CD4-positive, alpha-beta T cell (primary cell): ENCODE measurements around the gene GAS6. TPM values are rescaled to one million over a fixed set of nuclear protein-coding genes. Genes with fewer than 3 reads are reported as not detected.

ENCODE experiments used
- ATAC-seq: fragments of 200-7000 bp; cut with Tn5 transposase; one replicate; pipeline ENCODE4 v1.10.0; 2022; ENCODE audit warnings: mild to moderate bottlenecking; ENCODE audit not compliant: poor library complexity
- CTCF ChIA-PET: fragments of 350-600 bp; sonication (Branson Sonifier 250); formaldehyde crosslinking; loops from one replicate; lab custom pipeline; 2021; ENCODE audit warnings: antibody characterized with exemption, inconsistent platforms; lab: Charles Lee
- POLR2A ChIA-PET: fragments of 350-600 bp; sonication (Branson Sonifier 250); formaldehyde crosslinking; loops from one replicate; lab custom pipeline; 2021; ENCODE audit warnings: antibody characterized with exemption, inconsistent platforms; lab: Charles Lee
- DNase-seq, 14 experiments: peaks; one replicate each; pipeline ENCODE4 v3.0.0-alpha.2; 2013 to 2020; ENCODE audit warnings: mixed read lengths in 2 of 14
- H3K27ac ChIP-seq, 2 donors: one replicate each; pipeline versions ENCODE4 v1.5.1 to v1.7.0; 2013; ENCODE audit warnings: low read length in 2 of 2, low read depth in 1 of 2, mild to moderate bottlenecking in 1 of 2
- H3K27me3 ChIP-seq, 2 experiments: 1 replicate in 1 of 2; 2 replicates in 1 of 2; pipeline versions ENCODE4 v1.6.1 to v1.7.0; 2013; ENCODE audit warnings: low read length in 2 of 2, control low read depth in 1 of 2, mild to moderate bottlenecking in 1 of 2, moderate library complexity in 1 of 2; ENCODE audit not compliant: insufficient read depth in 2 of 2, control insufficient read depth in 1 of 2
- H3K36me3 ChIP-seq: one replicate; pipeline ENCODE4 v1.6.1; 2013; ENCODE audit warnings: low read length, control low read depth; ENCODE audit not compliant: insufficient read depth
- H3K4me1 ChIP-seq: one replicate; pipeline ENCODE4 v1.6.1; 2013; ENCODE audit warnings: low read length, control low read depth; ENCODE audit not compliant: insufficient read depth
- H3K4me3 ChIP-seq: one replicate; pipeline ENCODE4 v1.5.1; 2013; ENCODE audit warnings: mild to moderate bottlenecking, low read length, moderate library complexity
- H3K9me3 ChIP-seq, 2 experiments: 1 replicate in 1 of 2; 2 replicates in 1 of 2; pipeline versions ENCODE4 v1.6.1 to v1.7.0; 2013; ENCODE audit warnings: low read length in 2 of 2, mild to moderate bottlenecking in 2 of 2, control low read depth in 1 of 2, moderate library complexity in 1 of 2; ENCODE audit not compliant: control insufficient read depth in 1 of 2, insufficient read depth in 1 of 2
- H3K27ac Mint-ChIP-seq: one replicate; pipeline ENCODE4 v1.8.0; 2020; ENCODE audit warnings: mixed read lengths
- H3K27me3 Mint-ChIP-seq: one replicate; pipeline ENCODE4 v1.8.0; 2021; ENCODE audit warnings: mixed read lengths
- H3K36me3 Mint-ChIP-seq: one replicate; pipeline ENCODE4 v1.8.0; 2021; ENCODE audit warnings: low read depth, mixed read lengths
- H3K4me1 Mint-ChIP-seq: one replicate; pipeline ENCODE4 v1.8.0; 2021; ENCODE audit warnings: low read depth, mixed read lengths
- H3K4me3 Mint-ChIP-seq: one replicate; pipeline ENCODE4 v1.8.0; 2020; ENCODE audit warnings: mild to moderate bottlenecking, mixed read lengths
- H3K9me3 Mint-ChIP-seq: one replicate; pipeline ENCODE4 v1.8.0; 2020; ENCODE audit warnings: mixed read lengths
- CTCF ChIP-seq: fragments of 200-600 bp; IDR thresholded peaks from one replicate; pipeline ENCODE4 v1.8.0; 2022; ENCODE audit warnings: antibody characterized with exemption, mild to moderate bottlenecking
- intact Hi-C, 2 experiments: fragments of 100-400 bp; cut with DNase I in 1 of 2; cut with micrococcal nuclease in 1 of 2; formaldehyde crosslinking; loops; one replicate each; pipeline versions ENCODE4 v1.15.1 to v1.9.0; 2023 to 2025; cut with DNase I, micrococcal nuclease
- total RNA-seq, 174 experiments: library from RNA in 2 of 174; stranded (reverse) in 2 of 174; gene quantifications; one replicate each; pipeline ENCODE4 v1.2.3 and lab custom pipeline; 2021 to 2026

Gene GAS6
- total RNA-seq, 2 experiments from 2014 or later = 0.52 to 1.0 TPM

DNA sequence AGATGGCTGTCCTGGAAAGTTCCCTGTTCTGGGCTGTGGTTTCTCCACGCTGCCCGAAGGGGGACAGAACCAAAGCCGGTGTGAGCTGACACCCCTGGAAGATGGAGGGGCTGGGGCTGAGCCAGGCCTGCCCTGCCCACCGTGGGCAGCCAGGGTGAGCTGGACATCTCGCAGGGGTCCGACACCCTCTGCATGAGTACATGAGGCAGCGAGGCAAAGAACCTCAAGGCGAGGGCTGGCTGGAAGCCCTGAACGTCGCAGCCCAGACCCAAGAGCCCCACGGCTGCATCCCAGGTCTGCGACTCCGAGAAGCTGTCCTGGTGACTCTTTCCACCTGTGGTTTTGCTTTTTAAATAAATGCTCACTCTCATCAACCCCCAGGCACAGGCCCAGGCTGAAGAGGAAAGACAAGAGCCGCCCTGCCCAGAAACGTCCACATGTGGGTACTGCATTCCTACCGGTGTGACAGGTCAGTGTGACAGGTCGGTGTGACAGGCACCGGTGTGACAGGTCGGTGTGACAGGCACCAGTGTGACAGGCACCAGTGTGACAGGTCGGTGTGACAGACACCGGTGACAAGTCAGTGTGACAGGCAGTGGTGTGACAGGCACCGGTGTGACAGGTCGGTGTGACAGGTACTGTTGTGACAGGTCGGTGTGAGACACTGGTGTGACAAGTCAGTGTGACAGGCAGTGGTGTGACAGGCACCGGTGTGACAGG is 30.6 kb downstream of the GAS6 start:
- POLR2A ChIA-PET = no interaction called here
- Histone ChIP-seq H3K4me3 (no peak overlapping the region), H3K27me3 (no peaks in the 10 kb centered on the region), H3K4me1 (no peaks in the 10 kb centered on the region), H3K27ac (no peak overlapping the region), H3K9me3 (peaks cover 0 to 4% of the 10 kb centered on the region in 2 experiments), H3K36me3 (peaks cover 6% of the 10 kb centered on the region)
- ATAC-seq = no peak
- Mint-ChIP-seq H3K27ac (no peak overlapping the region), H3K4me3 (no peak overlapping the region), H3K9me3 (no peaks in the 10 kb centered on the region), H3K36me3 (no peaks in the 10 kb centered on the region), H3K27me3 (no peaks in the 10 kb centered on the region), H3K4me1 (peaks cover 5% of the 10 kb centered on the region)
- intact Hi-C loops = no loop called here
- CTCF ChIA-PET = no interaction called here
- no peak for TF ChIP-seq CTCF
- no peak for DNase-seq

DNA sequence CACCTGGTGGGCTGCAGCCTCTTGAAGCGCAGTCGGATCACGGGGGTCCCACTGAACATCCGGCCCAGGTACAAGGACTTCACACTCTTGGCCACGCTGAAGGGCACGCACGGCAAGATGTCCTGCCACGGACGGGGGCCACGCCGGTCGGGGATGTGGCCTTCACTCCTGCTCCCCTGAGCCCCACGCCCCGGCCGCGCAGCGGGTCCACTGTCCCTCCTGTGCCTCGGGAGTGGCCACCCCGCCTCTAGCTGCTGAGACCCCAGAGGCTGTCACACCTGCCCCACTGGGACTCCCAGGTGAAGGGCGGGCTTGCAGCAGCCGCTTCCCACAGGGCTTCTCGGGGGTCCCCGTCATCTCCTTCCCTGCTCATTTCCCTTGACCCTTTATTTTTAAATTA is 31.2 kb downstream of the GAS6 start:
- no peak overlapping the region for H3K4me3 ChIP-seq
- no peaks in the 10 kb centered on the region for H3K4me1 ChIP-seq
- Mint-ChIP-seq H3K27me3 (no peaks in the 10 kb centered on the region), H3K4me3 (no peak overlapping the region), H3K27ac (no peak overlapping the region), H3K4me1 (peaks cover 3% of the 10 kb centered on the region), H3K36me3 (no peaks in the 10 kb centered on the region), H3K9me3 (no peaks in the 10 kb centered on the region)
- H3K9me3 ChIP-seq = peaks cover 0 to 4% of the 10 kb centered on the region in 2 experiments
- ChIA-PET CTCF (no interaction called here), POLR2A (no interaction called here)
- no peaks in the 10 kb centered on the region for H3K27me3 ChIP-seq
- no peak overlapping the region for H3K27ac ChIP-seq
- H3K36me3 ChIP-seq = peaks cover 7% of the 10 kb centered on the region
- TF ChIP-seq CTCF = no peak
- intact Hi-C loops = no loop called here
- DNase-seq (no peak), ATAC-seq (no peak)

DNA sequence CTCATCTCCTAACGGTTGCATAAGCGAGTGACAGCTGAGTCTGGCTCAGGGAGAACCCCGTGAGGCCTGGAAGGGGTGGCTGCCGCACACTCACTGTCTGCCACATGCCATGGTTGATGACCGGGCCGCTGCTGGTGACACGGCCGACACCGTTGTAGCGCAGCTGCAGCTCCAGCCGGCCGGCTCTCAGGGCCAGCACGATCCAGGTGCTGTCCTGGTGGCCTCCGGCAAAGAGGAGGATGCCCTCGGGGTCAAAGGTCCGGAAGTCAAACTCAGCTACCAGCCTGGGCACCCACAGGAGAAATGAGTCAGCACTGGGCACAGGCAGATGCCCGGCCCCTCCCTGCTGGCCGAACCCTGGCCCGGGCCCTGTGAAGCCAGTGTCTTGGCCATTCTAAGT is 31.7 kb downstream of the GAS6 start:
- Histone ChIP-seq H3K4me1 (no peaks in the 10 kb centered on the region), H3K27ac (no peak overlapping the region), H3K27me3 (no peaks in the 10 kb centered on the region), H3K4me3 (no peak overlapping the region), H3K9me3 (peaks cover 0 to 4% of the 10 kb centered on the region in 2 experiments), H3K36me3 (peaks cover 7% of the 10 kb centered on the region)
- H3K27me3 Mint-ChIP-seq = no peaks in the 10 kb centered on the region
- H3K36me3 Mint-ChIP-seq = no peaks in the 10 kb centered on the region
- H3K4me3 Mint-ChIP-seq = no peak overlapping the region
- H3K9me3 Mint-ChIP-seq = no peaks in the 10 kb centered on the region
- CTCF ChIA-PET = no interaction called here
- DNase-seq = no peak
- POLR2A ChIA-PET = no interaction called here
- intact Hi-C loops = no loop called here
- H3K27ac Mint-ChIP-seq = no peak overlapping the region
- no peaks in the 10 kb centered on the region for H3K4me1 Mint-ChIP-seq
- ATAC-seq = no peak
- TF ChIP-seq CTCF = no peak
